ENCODE measurements around the gene VPS13D.

VPS13D gene

GRCh38 chr1:12434174-12434573 lies 204.3 kb downstream of the VPS13D start:
- DNase-seq = no peak

GRCh38 chr1:12434686-12435085 lies 204.9 kb downstream of the VPS13D start:
- DNase-seq = no peak

- DNase-seq = no peak
Observed at GRCh38 chr1:12435639-12436344, 206.0 kb downstream of the VPS13D start.

GRCh38 chr1:12436345-12436658 lies 206.5 kb downstream of the VPS13D start:
- DNase-seq = no peak

GRCh38 chr1:12436817-12437599 lies 207.2 kb downstream of the VPS13D start:
- no peak for DNase-seq

- no peak for DNase-seq
Observed at GRCh38 chr1:12437629-12438028, 207.8 kb downstream of the VPS13D start.

GRCh38 chr1:12438349-12438924 lies 208.6 kb downstream of the VPS13D start:
- DNase-seq = no peak

- no peak for DNase-seq
Observed at GRCh38 chr1:12439073-12439472, 209.2 kb downstream of the VPS13D start.

GRCh38 chr1:12441414-12442105 lies 211.7 kb downstream of the VPS13D start:
- no peak for DNase-seq

GRCh38 chr1:12442217-12442616 lies 212.4 kb downstream of the VPS13D start:
- no peak for DNase-seq

GRCh38 chr1:12443151-12443550 lies 213.3 kb downstream of the VPS13D start:
- no peak for DNase-seq

GRCh38 chr1:12444329-12444841 lies 214.6 kb downstream of the VPS13D start:
- no peak for DNase-seq

GRCh38 chr1:12445257-12445656 lies 215.4 kb downstream of the VPS13D start:
- no peak for DNase-seq

- DNase-seq = no peak
Observed at GRCh38 chr1:12446593-12446992, 216.8 kb downstream of the VPS13D start.

GRCh38 chr1:12447307-12447706 lies 217.5 kb downstream of the VPS13D start:
- no peak for DNase-seq

- DNase-seq = no peak
Observed at GRCh38 chr1:12447849-12448312, 218.1 kb downstream of the VPS13D start.

GRCh38 chr1:12448746-12449177 lies 218.9 kb downstream of the VPS13D start:
- peak; percentile 71 for DNase-seq

GRCh38 chr1:12450090-12450755 lies 220.4 kb downstream of the VPS13D start:
- DNase-seq = peak; percentile 26

- no peak for DNase-seq
Observed at GRCh38 chr1:12450756-12451559, 221.1 kb downstream of the VPS13D start.

GRCh38 chr1:12451560-12451900 lies 221.7 kb downstream of the VPS13D start:
- no peak for DNase-seq

- no peak for DNase-seq
Observed at GRCh38 chr1:12452262-12452661, 222.4 kb downstream of the VPS13D start.
